Right lobe of liver (tissue), 4 donors: ENCODE data around the gene PPP1R37.

Source experiments
- POLR2A ChIP-seq: fragments of 450-650 bp; IDR thresholded peaks from one replicate; pipeline ENCODE4 v1.6.1; 2017; ENCODE audit warnings: antibody characterized with exemption, mild to moderate bottlenecking
- TF ChIP-seq, protein P1 (sequence below), 4 donors: fragments of 200-600 bp in 3 of 4; fragments of 450-650 bp in 1 of 4; IDR thresholded peaks; one replicate each; pipeline versions ENCODE4 v1.5.1 to v1.8.0; 2016 to 2022; ENCODE audit warnings: antibody characterized with exemption in 4 of 4, mild to moderate bottlenecking in 2 of 4
- donor health status: DM: no; HTN: no; CAD: no.
- donor health status: DM: no; HTN: no; CAD: no.
- donor health status: DM: no; HTN: yes; CAD: no.

- TF ChIP-seq, protein P1, sequence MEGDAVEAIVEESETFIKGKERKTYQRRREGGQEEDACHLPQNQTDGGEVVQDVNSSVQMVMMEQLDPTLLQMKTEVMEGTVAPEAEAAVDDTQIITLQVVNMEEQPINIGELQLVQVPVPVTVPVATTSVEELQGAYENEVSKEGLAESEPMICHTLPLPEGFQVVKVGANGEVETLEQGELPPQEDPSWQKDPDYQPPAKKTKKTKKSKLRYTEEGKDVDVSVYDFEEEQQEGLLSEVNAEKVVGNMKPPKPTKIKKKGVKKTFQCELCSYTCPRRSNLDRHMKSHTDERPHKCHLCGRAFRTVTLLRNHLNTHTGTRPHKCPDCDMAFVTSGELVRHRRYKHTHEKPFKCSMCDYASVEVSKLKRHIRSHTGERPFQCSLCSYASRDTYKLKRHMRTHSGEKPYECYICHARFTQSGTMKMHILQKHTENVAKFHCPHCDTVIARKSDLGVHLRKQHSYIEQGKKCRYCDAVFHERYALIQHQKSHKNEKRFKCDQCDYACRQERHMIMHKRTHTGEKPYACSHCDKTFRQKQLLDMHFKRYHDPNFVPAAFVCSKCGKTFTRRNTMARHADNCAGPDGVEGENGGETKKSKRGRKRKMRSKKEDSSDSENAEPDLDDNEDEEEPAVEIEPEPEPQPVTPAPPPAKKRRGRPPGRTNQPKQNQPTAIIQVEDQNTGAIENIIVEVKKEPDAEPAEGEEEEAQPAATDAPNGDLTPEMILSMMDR (IDR thresholded peaks at IDR 0.05): peak in 1 of 4 donors; percentile 15
- TF ChIP-seq POLR2A: peak; percentile 34
These were observed 13.7 kb upstream of the PPP1R37 start, which contains the start of gene GEMIN7 for GRCh38 chr19:45079063-45079910.
